ENCODE results near the gene BLTP2.

- no peak for TF ChIP-seq POLR2AphosphoS5 (IDR thresholded peaks at IDR 0.05; ENCODE audit: low read depth, low read length)
- no peak for TF ChIP-seq POLR2A (IDR thresholded peaks at IDR 0.05; ENCODE audit: low read depth, low read length)
Observed at GRCh38 chr17:28675490-28675889, 30.5 kb upstream of the BLTP2 start.

Measured in GM12892 (cell line).